ENCODE results near the gene ROBO4. TPM values are rescaled to one million over a fixed set of nuclear protein-coding genes. Genes with fewer than 3 reads are reported as not detected.

Gene ROBO4
- total and polyA plus RNA-seq, 2 donors (not counting 1 experiment from before 2014, with no cell fraction given) = not detected

GRCh38 chr11:124918950-124919349 lies 21.3 kb upstream of the ROBO4 start, which contains the start of gene HEPN1:
Gene HEPN1, plus strand, starts transcription at chr11:124919250.
- H3K9me3 Mint-ChIP-seq (ENCODE audit: insufficient read depth) = no peaks in the 10 kb centered on the region
- Histone ChIP-seq H4K20me1 (ENCODE audit: control insufficient read depth, insufficient read depth, low read length, poor library complexity, severe bottlenecking) (no peaks in the 10 kb centered on the region), H3K79me2 (ENCODE audit: control insufficient read depth, insufficient read depth, low read length) (no peaks in the 10 kb centered on the region), H3K27ac (ENCODE audit: low read length in 2 of 2) (no peak within 1 kb of the TSS), H3K4me2 (replicated peaks; ENCODE audit: low read depth, low read length, poor library complexity, severe bottlenecking) (no peak within 1 kb of the TSS), H3K4me3 (ENCODE audit: control extremely low read depth in 1 of 5, extremely low read depth in 1 of 5, insufficient read depth in 1 of 5, low read depth in 2 of 5, low read length in 4 of 5) (no peak within 1 kb of the TSS), H3K9ac (ENCODE audit: low read length) (no peak within 1 kb of the TSS), H3K27me3 (replicated peaks in 1 of 4; ENCODE audit: control extremely low read depth in 1 of 4, control insufficient read depth in 3 of 4, insufficient read depth in 4 of 4, low read length in 3 of 4) (peaks cover 0 to 53% (median 8%) of the 10 kb centered on the region in 4 experiments), H2AFZ (ENCODE audit: insufficient read depth, low read depth, low read length, poor library complexity, severe bottlenecking) (no peak within 1 kb of the TSS), H3K4me1 (ENCODE audit: control insufficient read depth in 2 of 2, insufficient read depth in 2 of 2, low read length in 2 of 2) (peaks cover 0 to 7% of the 10 kb centered on the region in 2 donors), H3K9me3 (ENCODE audit: control extremely low read depth in 1 of 3, control insufficient read depth in 2 of 3, insufficient read depth in 1 of 3, low read length in 2 of 3) (peaks cover 0 to 6% (median 0%) of the 10 kb centered on the region in 3 donors), H3K36me3 (replicated peaks in 1 of 2; ENCODE audit: control extremely low read depth in 1 of 2, control insufficient read depth in 1 of 2, extremely low read depth in 1 of 2, insufficient read depth in 2 of 2, low read length in 1 of 2) (no peaks in the 10 kb centered on the region)
- H3K4me1 Mint-ChIP-seq = peaks cover 2% of the 10 kb centered on the region
- WGBS (ENCODE audit: insufficient coverage) = 97% methylated on average over 3 of the region's 3 CpGs
- ChIA-PET POLR2A (no interaction called here), CTCF (no interaction called here)
- H3K27ac Mint-ChIP-seq = no peak within 1 kb of the TSS
- TF ChIP-seq CTCF (IDR thresholded peaks at IDR 0.05) = no peak
- TF ChIP-seq EZH2 (IDR thresholded peaks at IDR 0.05; ENCODE audit: borderline replicate concordance, insufficient read depth, low read depth, low read length, poor library complexity, severe bottlenecking) = no peak
- H3K4me3 Mint-ChIP-seq = peak within 1 kb of the TSS; percentile 17
- peaks cover 62% of the 10 kb centered on the region for H3K27me3 Mint-ChIP-seq
- ATAC-seq (ENCODE audit: low read depth) (no peak), DNase-seq (no peak)
- intact Hi-C loops (cut with micrococcal nuclease) = no loop called here

- no peak overlapping the region for H3K4me3 ChIP-seq (ENCODE audit: control extremely low read depth in 1 of 5, extremely low read depth in 1 of 5, insufficient read depth in 1 of 5, low read depth in 2 of 5, low read length in 4 of 5)
- no peak overlapping the region for H3K9ac ChIP-seq (ENCODE audit: low read length)
- H2AFZ ChIP-seq (ENCODE audit: insufficient read depth, low read depth, low read length, poor library complexity, severe bottlenecking) = no peak overlapping the region
- H3K36me3 ChIP-seq (replicated peaks in 1 of 2; ENCODE audit: control extremely low read depth in 1 of 2, control insufficient read depth in 1 of 2, extremely low read depth in 1 of 2, insufficient read depth in 2 of 2, low read length in 1 of 2) = no peaks in the 10 kb centered on the region
- WGBS (ENCODE audit: insufficient coverage) = 100% methylated on average over 2 of the region's 6 CpGs
- Mint-ChIP-seq H3K9me3 (ENCODE audit: insufficient read depth) (no peaks in the 10 kb centered on the region), H3K27ac (no peak overlapping the region), H3K4me3 (no peak overlapping the region), H3K27me3 (peaks cover 50% of the 10 kb centered on the region), H3K4me1 (peaks cover 2% of the 10 kb centered on the region)
- ATAC-seq (ENCODE audit: low read depth) (no peak), DNase-seq (no peak)
- H3K27ac ChIP-seq (ENCODE audit: low read length in 2 of 2) = no peak overlapping the region
- no peaks in the 10 kb centered on the region for H3K79me2 ChIP-seq (ENCODE audit: control insufficient read depth, insufficient read depth, low read length)
- peaks cover 0 to 7% of the 10 kb centered on the region in 2 donors for H3K4me1 ChIP-seq (ENCODE audit: control insufficient read depth in 2 of 2, insufficient read depth in 2 of 2, low read length in 2 of 2)
- intact Hi-C loops (cut with micrococcal nuclease) = no loop called here
- H4K20me1 ChIP-seq (ENCODE audit: control insufficient read depth, insufficient read depth, low read length, poor library complexity, severe bottlenecking) = no peaks in the 10 kb centered on the region
- peaks cover 0 to 6% (median 3%) of the 10 kb centered on the region in 3 donors for H3K9me3 ChIP-seq (ENCODE audit: control extremely low read depth in 1 of 3, control insufficient read depth in 2 of 3, insufficient read depth in 1 of 3, low read length in 2 of 3)
- ChIA-PET POLR2A (no interaction called here), CTCF (no interaction called here)
- H3K27me3 ChIP-seq (replicated peaks in 1 of 4; ENCODE audit: control extremely low read depth in 1 of 4, control insufficient read depth in 3 of 4, insufficient read depth in 4 of 4, low read length in 3 of 4) = peaks cover 0 to 46% (median 8%) of the 10 kb centered on the region in 4 experiments
- H3K4me2 ChIP-seq (replicated peaks; ENCODE audit: low read depth, low read length, poor library complexity, severe bottlenecking) = no peak overlapping the region
- TF ChIP-seq EZH2 (IDR thresholded peaks at IDR 0.05; ENCODE audit: borderline replicate concordance, insufficient read depth, low read depth, low read length, poor library complexity, severe bottlenecking) (no peak), CTCF (IDR thresholded peaks at IDR 0.05) (no peak)
These were observed 19.5 kb upstream of the ROBO4 start for GRCh38 chr11:124917115-124917637.
